ENCODE data around the gene ABCB8. TPM values are rescaled to one million over a fixed set of nuclear protein-coding genes. Genes with fewer than 3 reads are reported as not detected.
A peak's percentile ranks its signal among the peaks of the same experiment; 100 is the strongest.

ABCB8 gene
- total and polyA plus RNA-seq, 2 of the 4 experiments (the other 2 are of a cell fraction), result 16.3 to 26.8 TPM

DNA sequence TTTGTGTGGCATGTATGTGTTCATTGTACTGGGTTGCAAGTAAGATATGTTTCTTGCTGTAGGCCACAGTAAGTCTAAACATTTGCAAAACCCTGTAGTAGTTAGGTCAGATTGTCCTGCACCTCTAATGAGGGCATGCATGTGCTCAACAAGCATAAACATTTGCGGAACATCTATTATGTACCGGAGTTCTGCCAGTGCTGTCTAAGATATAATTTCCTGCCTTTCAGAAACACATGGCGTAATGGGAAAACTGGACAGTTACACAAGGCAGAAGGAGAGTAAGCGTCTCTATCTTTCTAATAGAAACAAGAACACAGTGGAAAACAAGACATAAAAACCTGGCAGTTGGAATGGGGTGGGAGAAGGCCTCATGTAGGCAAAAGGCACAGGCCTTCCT, 2.8 kb downstream of the ABCB8 start:
- TF ChIP-seq SMC3 (IDR thresholded peaks at IDR 0.05; ENCODE audit: low read depth, low read length) (no peak), BHLHE40 (IDR thresholded peaks at IDR 0.05; ENCODE audit: low read depth, low read length) (no peak), MAZ (IDR thresholded peaks at IDR 0.05; ENCODE audit: borderline replicate concordance, low read depth, low read length) (no peak), MXI1 (IDR thresholded peaks at IDR 0.05; ENCODE audit: borderline replicate concordance, low read depth, low read length) (no peak), POLR2A (IDR thresholded peaks at IDR 0.05; ENCODE audit: low read depth, low read length) (no peak), RAD21 (IDR thresholded peaks at IDR 0.05; ENCODE audit: low read length) (no peak), MAFK (IDR thresholded peaks at IDR 0.05; ENCODE audit: low read depth, low read length) (no peak), CHD1 (IDR thresholded peaks at IDR 0.05; ENCODE audit: low read depth, low read length) (no peak), RFX5 (IDR thresholded peaks at IDR 0.05; ENCODE audit: low read depth, low read length) (no peak), FOS (IDR thresholded peaks at IDR 0.05; ENCODE audit: low read depth, low read length) (no peak), NFE2L2 (IDR thresholded peaks at IDR 0.05; ENCODE audit: low read depth, low read length) (no peak), RCOR1 (IDR thresholded peaks at IDR 0.05; ENCODE audit: insufficient replicate concordance, low read length) (no peak)
- TF ChIP-seq, protein P1, sequence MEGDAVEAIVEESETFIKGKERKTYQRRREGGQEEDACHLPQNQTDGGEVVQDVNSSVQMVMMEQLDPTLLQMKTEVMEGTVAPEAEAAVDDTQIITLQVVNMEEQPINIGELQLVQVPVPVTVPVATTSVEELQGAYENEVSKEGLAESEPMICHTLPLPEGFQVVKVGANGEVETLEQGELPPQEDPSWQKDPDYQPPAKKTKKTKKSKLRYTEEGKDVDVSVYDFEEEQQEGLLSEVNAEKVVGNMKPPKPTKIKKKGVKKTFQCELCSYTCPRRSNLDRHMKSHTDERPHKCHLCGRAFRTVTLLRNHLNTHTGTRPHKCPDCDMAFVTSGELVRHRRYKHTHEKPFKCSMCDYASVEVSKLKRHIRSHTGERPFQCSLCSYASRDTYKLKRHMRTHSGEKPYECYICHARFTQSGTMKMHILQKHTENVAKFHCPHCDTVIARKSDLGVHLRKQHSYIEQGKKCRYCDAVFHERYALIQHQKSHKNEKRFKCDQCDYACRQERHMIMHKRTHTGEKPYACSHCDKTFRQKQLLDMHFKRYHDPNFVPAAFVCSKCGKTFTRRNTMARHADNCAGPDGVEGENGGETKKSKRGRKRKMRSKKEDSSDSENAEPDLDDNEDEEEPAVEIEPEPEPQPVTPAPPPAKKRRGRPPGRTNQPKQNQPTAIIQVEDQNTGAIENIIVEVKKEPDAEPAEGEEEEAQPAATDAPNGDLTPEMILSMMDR (conservative IDR thresholded peaks at IDR 0.05; ENCODE audit: low read depth, low read length), result no peak
- TF ChIP-seq, protein P2, sequence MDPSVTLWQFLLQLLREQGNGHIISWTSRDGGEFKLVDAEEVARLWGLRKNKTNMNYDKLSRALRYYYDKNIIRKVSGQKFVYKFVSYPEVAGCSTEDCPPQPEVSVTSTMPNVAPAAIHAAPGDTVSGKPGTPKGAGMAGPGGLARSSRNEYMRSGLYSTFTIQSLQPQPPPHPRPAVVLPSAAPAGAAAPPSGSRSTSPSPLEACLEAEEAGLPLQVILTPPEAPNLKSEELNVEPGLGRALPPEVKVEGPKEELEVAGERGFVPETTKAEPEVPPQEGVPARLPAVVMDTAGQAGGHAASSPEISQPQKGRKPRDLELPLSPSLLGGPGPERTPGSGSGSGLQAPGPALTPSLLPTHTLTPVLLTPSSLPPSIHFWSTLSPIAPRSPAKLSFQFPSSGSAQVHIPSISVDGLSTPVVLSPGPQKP (IDR thresholded peaks at IDR 0.05; ENCODE audit: borderline replicate concordance, low read depth, low read length), result no peak
- TF ChIP-seq, protein P3, sequence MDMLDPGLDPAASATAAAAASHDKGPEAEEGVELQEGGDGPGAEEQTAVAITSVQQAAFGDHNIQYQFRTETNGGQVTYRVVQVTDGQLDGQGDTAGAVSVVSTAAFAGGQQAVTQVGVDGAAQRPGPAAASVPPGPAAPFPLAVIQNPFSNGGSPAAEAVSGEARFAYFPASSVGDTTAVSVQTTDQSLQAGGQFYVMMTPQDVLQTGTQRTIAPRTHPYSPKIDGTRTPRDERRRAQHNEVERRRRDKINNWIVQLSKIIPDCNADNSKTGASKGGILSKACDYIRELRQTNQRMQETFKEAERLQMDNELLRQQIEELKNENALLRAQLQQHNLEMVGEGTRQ (IDR thresholded peaks at IDR 0.05; ENCODE audit: low read depth, low read length), result no peak
- Histone ChIP-seq H3K79me1 (ENCODE audit: low read depth in 1 of 2, low read length in 2 of 2) (peaks cover 10 to 23% of the 10 kb centered on the region in 2 experiments; a peak in 3 of 4 replicates), H3K56ac (ENCODE audit: extremely low read depth, insufficient read depth, low read length) (no peak overlapping the region), H2BK5ac (ENCODE audit: low read depth, low read length, poor library complexity, severe bottlenecking) (no peak overlapping the region), H2BK20ac (ENCODE audit: low read depth, low read length) (no peak overlapping the region), H4K91ac (ENCODE audit: insufficient read depth, low read depth, low read length) (no peak overlapping the region), H2AFZ (replicated peaks; ENCODE audit: low read length, poor library complexity) (no peak overlapping the region), H4K8ac (ENCODE audit: low read depth in 2 of 2, low read length in 2 of 2) (no peak overlapping the region), H4K5ac (ENCODE audit: low read depth, low read length) (no peak overlapping the region), H2BK15ac (ENCODE audit: low read depth, low read length) (no peak overlapping the region), H3K4me3 (ENCODE audit: insufficient read depth, low read depth, low read length) (no peak overlapping the region), H3K9ac (ENCODE audit: low read depth, low read length) (no peak overlapping the region), H3K14ac (replicated peaks; ENCODE audit: low read depth, low read length) (no peak overlapping the region), H3K4me1 (ENCODE audit: control insufficient read depth, insufficient read depth, low read length) (no peaks in the 10 kb centered on the region), H3K9me1 (ENCODE audit: insufficient read depth, low read length) (no peaks in the 10 kb centered on the region), H3K4me2 (ENCODE audit: low read depth, low read length) (no peak overlapping the region), H3K4ac (ENCODE audit: low read depth, low read length) (no peak overlapping the region), H3K9me3 (ENCODE audit: control insufficient read depth, insufficient read depth, low read length) (no peaks in the 10 kb centered on the region), H2AK5ac (ENCODE audit: low read depth, low read length) (no peak overlapping the region), H3K27me3 (ENCODE audit: control insufficient read depth, insufficient read depth, low read length) (no peaks in the 10 kb centered on the region), H2AK9ac (replicated peaks; ENCODE audit: low read depth, low read length, poor library complexity) (no peak overlapping the region), H3K27ac (ENCODE audit: insufficient read depth, low read length) (no peak overlapping the region), H3K23ac (ENCODE audit: low read depth, low read length) (no peak overlapping the region), H4K20me1 (ENCODE audit: insufficient read depth, low read length) (no peaks in the 10 kb centered on the region), H3K36me3 (ENCODE audit: control insufficient read depth, insufficient read depth, low read length) (peaks cover 19% of the 10 kb centered on the region), H2BK120ac (ENCODE audit: low read depth, low read length) (no peak overlapping the region), H3K18ac (ENCODE audit: low read depth, low read length) (no peak overlapping the region)
- no CpG with 5 or more reads among the region's 4 CpGs for WGBS, 2 experiments (ENCODE audit: extremely low coverage in 2 of 2, insufficient read length in 1 of 2)
- dilution Hi-C loops (cut with HindIII; ENCODE audit: low sequenced_read_pairs, unreplicated experiment) (no loop called here), intact Hi-C loops (cut with micrococcal nuclease) (no loop called here), in situ Hi-C loops (cut with MboI; ENCODE audit: low sequenced_read_pairs) (no loop called here)
- TSS peak; percentile 40 for BruUV-seq (replicated peaks)
- DNase-seq (no peak), ATAC-seq (ENCODE audit: low read depth) (no peak)
- POLR2A ChIA-PET (ENCODE audit: unreplicated experiment), result no interaction called here
- CTCF ChIA-PET, result no interaction called here
